ENCODE data around the gene PTPRG.

The PTPRG gene

DNA sequence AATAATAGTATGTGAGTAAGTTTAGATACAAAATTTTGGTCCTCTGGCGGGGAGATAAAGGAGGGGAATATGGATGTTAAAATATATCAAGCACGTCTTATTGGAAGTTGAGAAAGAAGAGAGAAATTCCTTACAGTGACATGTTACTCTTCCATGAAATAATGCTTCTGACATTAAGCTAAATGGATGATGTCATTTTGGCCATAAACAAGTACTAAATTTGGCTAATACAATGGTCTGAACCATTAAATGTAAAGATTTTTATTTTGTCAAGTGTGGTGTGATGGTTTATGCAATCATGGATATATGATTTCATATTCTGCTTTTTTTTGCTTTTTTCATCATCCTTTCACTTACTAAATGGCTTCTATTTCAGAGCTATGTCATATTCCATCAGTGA is 406.6 kb downstream of the PTPRG start:
- H3K4me3 ChIP-seq (ENCODE audit: low read depth, low read length): no peak overlapping the region
- no peak for DNase-seq (ENCODE audit: low read depth)
- TF ChIP-seq, protein P1, sequence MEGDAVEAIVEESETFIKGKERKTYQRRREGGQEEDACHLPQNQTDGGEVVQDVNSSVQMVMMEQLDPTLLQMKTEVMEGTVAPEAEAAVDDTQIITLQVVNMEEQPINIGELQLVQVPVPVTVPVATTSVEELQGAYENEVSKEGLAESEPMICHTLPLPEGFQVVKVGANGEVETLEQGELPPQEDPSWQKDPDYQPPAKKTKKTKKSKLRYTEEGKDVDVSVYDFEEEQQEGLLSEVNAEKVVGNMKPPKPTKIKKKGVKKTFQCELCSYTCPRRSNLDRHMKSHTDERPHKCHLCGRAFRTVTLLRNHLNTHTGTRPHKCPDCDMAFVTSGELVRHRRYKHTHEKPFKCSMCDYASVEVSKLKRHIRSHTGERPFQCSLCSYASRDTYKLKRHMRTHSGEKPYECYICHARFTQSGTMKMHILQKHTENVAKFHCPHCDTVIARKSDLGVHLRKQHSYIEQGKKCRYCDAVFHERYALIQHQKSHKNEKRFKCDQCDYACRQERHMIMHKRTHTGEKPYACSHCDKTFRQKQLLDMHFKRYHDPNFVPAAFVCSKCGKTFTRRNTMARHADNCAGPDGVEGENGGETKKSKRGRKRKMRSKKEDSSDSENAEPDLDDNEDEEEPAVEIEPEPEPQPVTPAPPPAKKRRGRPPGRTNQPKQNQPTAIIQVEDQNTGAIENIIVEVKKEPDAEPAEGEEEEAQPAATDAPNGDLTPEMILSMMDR (IDR thresholded peaks at IDR 0.05; ENCODE audit: insufficient read depth, low read depth, low read length, missing control alignments): no peak

DNA sequence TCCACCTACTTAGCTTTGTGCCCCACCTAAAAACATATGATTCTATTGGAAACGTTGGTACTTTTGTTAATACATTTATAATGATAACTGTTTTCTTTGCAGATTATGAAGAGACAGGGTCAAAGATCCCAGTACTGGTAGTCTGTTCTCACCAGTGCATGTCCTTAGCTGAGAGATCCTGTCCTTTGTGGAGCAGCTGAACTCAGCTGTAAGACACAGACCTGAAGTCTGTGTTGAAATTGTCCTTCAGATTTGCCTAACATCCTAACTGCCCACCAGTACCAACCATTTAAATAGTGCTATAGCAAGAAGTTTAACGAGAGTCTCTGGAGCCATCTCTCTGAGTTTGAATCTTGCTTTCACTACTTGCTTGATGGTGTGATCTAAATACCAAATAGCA is 413.3 kb downstream of the PTPRG start:
- DNase-seq (ENCODE audit: low read depth): no peak
- TF ChIP-seq, protein P1 (IDR thresholded peaks at IDR 0.05; ENCODE audit: insufficient read depth, low read depth, low read length, missing control alignments): no peak
- H3K4me3 ChIP-seq (ENCODE audit: low read depth, low read length): no peak overlapping the region

DNA sequence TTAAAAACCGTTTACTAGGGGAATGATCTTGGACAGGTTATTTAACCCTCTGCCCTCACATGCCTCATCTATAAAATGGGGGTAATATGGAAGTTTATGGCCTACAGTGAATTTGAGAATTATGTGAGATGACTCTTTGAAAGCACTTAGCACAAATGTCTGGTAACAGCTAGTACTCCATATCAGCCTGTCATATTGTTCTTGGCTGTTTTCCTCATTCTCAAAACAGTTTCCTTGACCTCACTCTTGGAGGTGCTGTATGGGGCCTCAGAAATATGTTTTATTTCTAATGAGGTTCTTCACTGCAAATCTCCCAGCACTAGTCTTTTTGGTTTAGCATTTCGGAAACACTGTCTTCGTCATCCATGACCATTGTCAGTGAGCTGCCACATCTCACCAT is 413.8 kb downstream of the PTPRG start:
- no peak for DNase-seq (ENCODE audit: low read depth)
- no peak overlapping the region for H3K4me3 ChIP-seq (ENCODE audit: low read depth, low read length)
- TF ChIP-seq, protein P1 (IDR thresholded peaks at IDR 0.05; ENCODE audit: insufficient read depth, low read depth, low read length, missing control alignments): no peak

DNA sequence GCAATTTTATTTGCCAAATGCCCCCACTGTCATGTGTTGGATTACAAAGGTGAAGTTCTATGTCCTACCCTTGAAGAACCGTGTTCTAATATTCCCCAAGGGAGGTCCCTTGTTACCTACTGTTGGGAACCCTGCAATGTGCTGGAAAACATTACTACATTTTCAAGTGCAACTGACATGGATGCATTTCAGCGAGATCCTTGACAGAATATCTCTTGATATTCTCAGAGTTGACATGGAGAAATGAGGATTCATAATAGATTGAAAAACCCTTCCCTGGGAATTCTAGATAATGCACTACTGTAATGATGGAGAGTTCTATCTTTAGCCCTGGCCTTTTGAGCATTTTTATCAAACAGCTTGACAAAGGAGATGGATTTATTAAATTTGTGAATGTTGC is 414.6 kb downstream of the PTPRG start:
- TF ChIP-seq, protein P1 (IDR thresholded peaks at IDR 0.05; ENCODE audit: insufficient read depth, low read depth, low read length, missing control alignments): no peak
- DNase-seq (ENCODE audit: low read depth): no peak
- no peak overlapping the region for H3K4me3 ChIP-seq (ENCODE audit: low read depth, low read length)

DNA sequence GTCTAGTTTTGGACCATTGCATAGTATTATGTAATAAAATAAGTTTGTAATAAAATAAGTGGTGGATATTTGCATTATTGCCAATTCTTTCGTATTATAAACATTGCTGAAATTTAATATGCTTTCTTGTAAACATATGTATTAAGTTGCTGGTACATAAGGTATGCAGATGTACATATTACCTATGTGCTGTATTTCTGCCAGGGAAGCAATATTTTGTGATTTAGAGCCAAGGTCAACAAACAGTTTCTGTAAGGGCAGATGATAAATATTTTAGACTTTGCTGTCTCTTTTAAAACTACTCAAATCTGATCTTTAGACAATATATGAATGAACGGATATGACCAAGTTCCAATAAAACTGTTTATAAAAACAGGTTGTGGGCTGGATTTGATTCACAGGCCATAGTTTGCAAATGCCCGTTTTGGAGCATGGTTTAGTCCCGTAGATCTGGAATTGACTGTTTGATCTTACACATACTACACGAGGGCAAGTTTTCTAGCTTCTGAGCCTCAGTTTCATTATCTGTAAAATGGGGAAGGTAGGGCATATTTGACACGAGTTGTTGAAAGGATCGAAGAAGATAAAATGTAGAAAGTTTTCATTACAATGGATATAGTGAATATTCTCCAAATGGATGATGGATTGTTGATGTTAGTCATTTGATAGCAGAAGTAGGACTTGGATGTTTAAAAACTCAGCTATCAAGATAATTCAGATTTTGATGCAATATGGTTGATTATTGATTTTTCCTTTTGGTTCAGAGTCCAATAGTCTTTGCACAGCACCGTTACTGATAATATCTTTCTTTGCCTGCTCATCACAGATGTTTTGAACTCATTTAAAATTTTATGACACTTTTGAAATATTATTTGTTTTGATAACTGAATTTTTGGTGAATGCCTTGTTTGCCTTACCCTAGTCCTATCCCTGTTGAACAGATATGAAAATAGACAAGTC is 417.4 kb downstream of the PTPRG start:
- H3K4me3 ChIP-seq (ENCODE audit: low read depth, low read length): no peak overlapping the region
- DNase-seq (ENCODE audit: low read depth): no peak
- TF ChIP-seq, protein P1 (IDR thresholded peaks at IDR 0.05; ENCODE audit: insufficient read depth, low read depth, low read length, missing control alignments): no peak

DNA sequence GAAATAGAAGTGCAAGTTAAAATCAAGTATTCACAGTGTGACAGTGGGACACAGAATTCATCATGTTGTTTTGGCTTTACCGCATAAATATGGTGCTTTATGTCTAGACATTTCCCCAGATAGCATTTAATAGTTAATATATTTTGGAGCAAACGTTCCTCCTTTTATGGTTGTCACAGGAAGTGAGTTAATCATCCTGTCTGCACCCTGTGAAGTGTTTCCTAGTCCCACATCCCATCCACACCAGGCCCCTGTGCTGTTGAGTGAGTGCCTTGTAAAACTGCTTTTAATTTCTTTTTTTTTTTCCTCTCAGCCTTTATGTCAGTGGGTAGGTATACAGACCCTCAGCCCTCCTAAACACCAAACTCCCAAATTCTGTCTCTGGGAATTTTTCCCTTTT is 418.3 kb downstream of the PTPRG start:
- TF ChIP-seq, protein P1 (IDR thresholded peaks at IDR 0.05; ENCODE audit: insufficient read depth, low read depth, low read length, missing control alignments): no peak
- DNase-seq (ENCODE audit: low read depth): no peak
- no peak overlapping the region for H3K4me3 ChIP-seq (ENCODE audit: low read depth, low read length)

Measured in GM12865 (cell line).